Measurements from ENCODE around the gene CA9. TPM values are rescaled to one million over a fixed set of nuclear protein-coding genes. Genes with fewer than 3 reads are reported as not detected.

Gene CA9
- total and polyA plus RNA-seq, 9 of the 15 experiments (the other 6 are each of a cell fraction or from before 2014, with no cell fraction given), result 0.15 to 10.6 (median 0.60) TPM; not detected in 4

DNA sequence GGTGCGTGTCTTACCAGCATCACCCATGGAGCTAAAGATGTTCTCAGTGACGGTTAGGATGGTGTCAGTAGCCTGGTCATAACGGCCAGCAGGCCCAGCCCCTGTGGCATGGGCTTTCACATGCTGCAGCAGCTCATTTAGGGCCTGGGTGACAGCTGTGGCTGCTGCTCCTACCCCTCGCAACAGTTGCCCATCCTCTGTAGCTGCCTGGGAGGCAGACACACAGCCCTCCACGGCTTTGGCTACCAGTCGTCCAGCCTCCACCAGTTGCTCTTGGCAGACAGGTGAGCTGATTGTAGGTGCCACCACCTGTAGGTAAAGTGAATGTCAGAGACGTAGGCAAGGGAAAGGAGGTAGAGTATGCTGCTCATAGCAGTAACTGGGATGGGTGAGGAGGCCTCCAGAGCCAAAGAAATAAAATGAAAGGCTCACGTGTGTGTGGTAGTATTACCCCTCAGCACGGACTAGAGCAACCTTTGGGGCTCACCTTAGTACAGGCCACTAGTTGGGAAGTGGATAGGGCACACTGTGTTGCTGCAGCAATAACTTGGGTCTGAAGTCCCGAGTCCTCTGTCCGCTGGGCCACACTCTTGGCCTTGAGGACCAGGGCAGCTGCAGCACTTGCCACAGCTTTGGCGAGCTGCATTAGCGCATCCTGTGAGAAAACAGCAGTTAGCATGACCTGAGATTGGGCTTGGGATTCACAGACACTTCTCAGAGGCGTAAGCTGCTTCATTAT lies 43.6 kb downstream of the CA9 start:
- TF ChIP-seq MECOM (CRISPR knock-in tag; IDR thresholded peaks at IDR 0.05) (no peak), ZZZ3 (IDR thresholded peaks at IDR 0.05) (no peak), NCOA1 (IDR thresholded peaks at IDR 0.05; ENCODE audit: low read depth) (no peak), RBFOX2 (IDR thresholded peaks at IDR 0.05; ENCODE audit: low read depth, low read length) (0 out of 2 replicates have a peak, but pooled peaks have one; percentile 26)
- TF ChIP-seq, protein P1, sequence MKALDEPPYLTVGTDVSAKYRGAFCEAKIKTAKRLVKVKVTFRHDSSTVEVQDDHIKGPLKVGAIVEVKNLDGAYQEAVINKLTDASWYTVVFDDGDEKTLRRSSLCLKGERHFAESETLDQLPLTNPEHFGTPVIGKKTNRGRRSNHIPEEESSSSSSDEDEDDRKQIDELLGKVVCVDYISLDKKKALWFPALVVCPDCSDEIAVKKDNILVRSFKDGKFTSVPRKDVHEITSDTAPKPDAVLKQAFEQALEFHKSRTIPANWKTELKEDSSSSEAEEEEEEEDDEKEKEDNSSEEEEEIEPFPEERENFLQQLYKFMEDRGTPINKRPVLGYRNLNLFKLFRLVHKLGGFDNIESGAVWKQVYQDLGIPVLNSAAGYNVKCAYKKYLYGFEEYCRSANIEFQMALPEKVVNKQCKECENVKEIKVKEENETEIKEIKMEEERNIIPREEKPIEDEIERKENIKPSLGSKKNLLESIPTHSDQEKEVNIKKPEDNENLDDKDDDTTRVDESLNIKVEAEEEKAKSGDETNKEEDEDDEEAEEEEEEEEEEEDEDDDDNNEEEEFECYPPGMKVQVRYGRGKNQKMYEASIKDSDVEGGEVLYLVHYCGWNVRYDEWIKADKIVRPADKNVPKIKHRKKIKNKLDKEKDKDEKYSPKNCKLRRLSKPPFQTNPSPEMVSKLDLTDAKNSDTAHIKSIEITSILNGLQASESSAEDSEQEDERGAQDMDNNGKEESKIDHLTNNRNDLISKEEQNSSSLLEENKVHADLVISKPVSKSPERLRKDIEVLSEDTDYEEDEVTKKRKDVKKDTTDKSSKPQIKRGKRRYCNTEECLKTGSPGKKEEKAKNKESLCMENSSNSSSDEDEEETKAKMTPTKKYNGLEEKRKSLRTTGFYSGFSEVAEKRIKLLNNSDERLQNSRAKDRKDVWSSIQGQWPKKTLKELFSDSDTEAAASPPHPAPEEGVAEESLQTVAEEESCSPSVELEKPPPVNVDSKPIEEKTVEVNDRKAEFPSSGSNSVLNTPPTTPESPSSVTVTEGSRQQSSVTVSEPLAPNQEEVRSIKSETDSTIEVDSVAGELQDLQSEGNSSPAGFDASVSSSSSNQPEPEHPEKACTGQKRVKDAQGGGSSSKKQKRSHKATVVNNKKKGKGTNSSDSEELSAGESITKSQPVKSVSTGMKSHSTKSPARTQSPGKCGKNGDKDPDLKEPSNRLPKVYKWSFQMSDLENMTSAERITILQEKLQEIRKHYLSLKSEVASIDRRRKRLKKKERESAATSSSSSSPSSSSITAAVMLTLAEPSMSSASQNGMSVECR (CRISPR knock-in tag; IDR thresholded peaks at IDR 0.05), result no peak
- Histone ChIP-seq H3K36me3 (ENCODE audit: control insufficient read depth, insufficient read depth, low read length) (peaks cover 98% of the 10 kb centered on the region), H4K20me1 (replicated peaks; ENCODE audit: control insufficient read depth, insufficient read depth, low read length) (no peaks in the 10 kb centered on the region), H2AFZ (ENCODE audit: low read depth, low read length) (no peak overlapping the region), H3K27ac (ENCODE audit: extremely low read depth, low read depth, low read length) (no peak overlapping the region), H3K27me3 (ENCODE audit: control insufficient read depth in 2 of 2, insufficient read depth in 2 of 2, low read length in 2 of 2) (no peaks in the 10 kb centered on the region), H3K9me1 (ENCODE audit: control insufficient read depth, insufficient read depth, low read length) (no peaks in the 10 kb centered on the region), H3K4me2 (ENCODE audit: insufficient read depth, low read length) (no peak overlapping the region), H3K79me2 (ENCODE audit: control insufficient read depth, insufficient read depth, low read length) (no peaks in the 10 kb centered on the region), H3K9me3 (replicated peaks; ENCODE audit: control insufficient read depth, insufficient read depth, low read depth, low read length) (no peaks in the 10 kb centered on the region), H3K4me3 (no peak overlapping the region), H3K9ac (ENCODE audit: insufficient read depth in 1 of 2, low read depth in 2 of 2, low read length in 2 of 2) (no peak overlapping the region), H3K4me1 (replicated peaks in 1 of 2; ENCODE audit: control insufficient read depth in 2 of 2, insufficient read depth in 2 of 2, low read length in 2 of 2) (no peaks in the 10 kb centered on the region)
- FAIRE-seq (no peak), DNase-seq (ENCODE audit: extremely low read depth in 1 of 4, low spot score in 3 of 4) (no peak), ATAC-seq (no peak)
- ChIA-PET POLR2A (interaction anchor here (0.6 to 2.8 kb wide), 9 partner anchors 10 to 119 kb away, joined by 3 to 18 read pairs (median 3); partner anchors contain the start of gene TLN1), CTCF (ENCODE audit: low intra/inter-chr PET ratio) (no interaction called here)
- in situ Hi-C loops (cut with MboI) (no loop called here), intact Hi-C loops (cut with micrococcal nuclease) (no loop called here)
- BruUV-seq (replicated peaks), result no TSS peak
- WGBS (ENCODE audit: insufficient coverage, low coverage, missing lambda C conversion rate), result 86% methylated on average over 9 of the region's 14 CpGs

All from K562 (cell line).